OCI-M2 (cell line): ENCODE measurements around the gene MPHOSPH9.

Experiments
- DNase-seq: peaks from one replicate; lab custom pipeline; 2025; ENCODE audit not compliant: unreplicated experiment; lab: John Stamatoyannopoulos, UW

Gene MPHOSPH9

DNA sequence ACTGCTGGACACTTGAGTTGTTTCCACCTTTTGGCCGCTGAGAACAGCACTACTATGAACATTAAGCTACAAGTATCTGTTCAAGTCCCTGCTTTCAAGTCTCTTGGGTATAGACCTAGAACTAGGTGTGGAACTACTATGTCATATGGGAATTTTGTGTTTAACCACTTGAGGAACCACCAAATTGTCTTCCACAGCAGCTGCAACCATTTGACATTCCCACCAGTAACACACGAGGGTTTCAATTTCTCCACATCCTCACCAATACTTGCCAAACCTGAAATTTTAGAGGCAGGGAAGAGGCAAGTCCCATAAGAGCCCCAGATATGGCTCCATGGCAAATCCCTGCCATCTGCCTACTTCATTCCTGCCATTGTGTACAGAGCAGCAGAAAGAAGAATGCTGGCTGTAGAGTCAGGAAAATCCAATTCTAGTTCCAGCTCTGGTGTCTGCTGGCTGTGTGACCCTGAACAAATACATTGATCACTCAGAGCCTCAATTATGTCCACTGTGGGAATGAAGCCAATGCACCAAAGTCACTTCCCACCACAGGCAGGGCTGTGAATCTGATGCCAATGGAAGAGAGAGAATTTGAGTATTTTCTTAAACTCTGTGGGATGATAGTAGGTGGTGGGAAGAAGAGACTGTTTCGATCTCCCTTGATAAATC lies 99.9 kb downstream of the MPHOSPH9 start:
- DNase-seq, result no peak

DNA sequence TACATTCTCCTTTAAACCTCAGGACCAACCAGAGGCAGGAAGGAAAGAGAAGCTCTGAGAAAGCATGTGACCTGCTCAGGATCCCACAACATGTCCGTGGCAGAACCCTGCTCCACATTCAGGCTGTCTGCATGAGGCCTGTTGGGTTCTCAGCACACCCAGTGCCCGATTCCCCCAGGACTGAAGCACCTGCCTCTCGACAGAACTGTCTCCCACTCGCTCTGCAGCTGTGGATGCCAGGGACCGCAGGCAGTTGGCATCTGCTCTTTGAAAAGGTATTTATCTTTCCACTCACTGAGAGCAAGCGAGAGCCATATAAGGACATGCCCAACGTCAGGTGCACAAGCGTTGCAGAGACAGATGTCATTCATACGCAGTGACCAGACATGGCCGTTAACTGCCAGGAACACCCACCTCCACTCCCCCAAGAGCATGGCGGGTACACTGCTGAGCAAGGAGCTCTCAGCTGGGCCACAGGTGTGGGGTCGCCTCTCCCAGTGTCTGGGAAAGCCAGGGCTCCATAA lies 101.0 kb downstream of the MPHOSPH9 start:
- no peak for DNase-seq

DNA sequence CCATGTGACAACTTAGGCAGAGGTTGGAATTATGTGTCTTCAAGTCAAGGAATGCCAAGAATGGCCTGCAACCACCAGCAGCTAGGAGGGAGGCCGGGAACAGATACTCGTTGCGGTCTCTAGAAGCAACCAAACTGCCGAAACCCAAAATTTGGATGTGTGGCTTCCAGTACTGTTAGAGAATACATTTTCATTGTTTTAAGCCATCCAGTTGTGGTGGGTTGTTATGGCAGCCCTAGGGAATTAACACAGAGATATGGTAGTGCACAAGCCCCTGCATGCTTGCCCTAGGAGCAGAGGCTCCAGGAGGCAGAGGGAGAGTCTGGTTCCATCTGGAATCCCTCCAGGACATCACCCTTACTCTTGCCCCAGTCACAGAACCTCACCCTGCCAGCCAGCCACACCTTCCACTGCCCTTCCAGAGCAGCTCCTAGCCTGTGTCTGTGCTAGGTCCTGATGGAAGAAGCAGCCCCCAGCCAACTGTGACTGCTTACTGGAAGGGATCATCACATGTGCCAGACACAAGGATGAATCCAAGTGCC lies 101.6 kb downstream of the MPHOSPH9 start:
- DNase-seq, result no peak

DNA sequence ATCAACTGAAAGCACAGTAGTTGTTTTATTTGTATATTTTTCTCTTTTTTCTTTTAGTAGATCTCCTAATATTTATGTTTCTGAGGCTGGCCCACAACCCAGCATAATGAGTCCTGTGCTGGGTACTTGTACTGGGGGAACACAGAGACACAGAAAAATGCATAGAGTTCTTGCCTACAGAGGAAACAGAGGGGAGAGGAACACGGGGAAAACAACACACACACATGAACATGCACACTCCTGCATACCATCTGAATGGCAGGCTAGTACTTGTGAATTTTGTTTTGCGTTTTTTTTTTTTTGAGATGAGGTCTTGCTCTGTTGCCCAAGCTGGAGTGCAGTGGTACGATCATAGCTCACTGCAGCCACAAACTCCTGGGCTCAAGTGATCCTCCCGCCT lies 103.3 kb downstream of the MPHOSPH9 start:
- no peak for DNase-seq

DNA sequence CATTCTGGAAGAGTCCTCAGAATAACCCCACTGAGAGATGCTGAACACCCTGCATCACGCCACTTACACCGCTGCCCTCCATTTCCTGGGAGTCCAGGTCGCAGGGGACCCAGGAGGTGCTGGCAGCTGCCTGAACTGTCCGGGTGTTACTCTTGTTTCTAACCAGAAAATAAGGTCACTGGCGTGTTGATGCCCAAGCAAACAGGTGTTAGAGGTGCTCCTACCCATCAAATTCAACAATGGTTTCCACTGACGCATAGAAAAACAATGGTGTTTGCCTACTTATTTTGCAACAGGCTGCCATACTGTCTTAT lies 105.8 kb downstream of the MPHOSPH9 start:
- no peak for DNase-seq

- DNase-seq, result no peak
These were observed 106.4 kb downstream of the MPHOSPH9 start for GRCh38 chr12:123126294-123127181.

DNA sequence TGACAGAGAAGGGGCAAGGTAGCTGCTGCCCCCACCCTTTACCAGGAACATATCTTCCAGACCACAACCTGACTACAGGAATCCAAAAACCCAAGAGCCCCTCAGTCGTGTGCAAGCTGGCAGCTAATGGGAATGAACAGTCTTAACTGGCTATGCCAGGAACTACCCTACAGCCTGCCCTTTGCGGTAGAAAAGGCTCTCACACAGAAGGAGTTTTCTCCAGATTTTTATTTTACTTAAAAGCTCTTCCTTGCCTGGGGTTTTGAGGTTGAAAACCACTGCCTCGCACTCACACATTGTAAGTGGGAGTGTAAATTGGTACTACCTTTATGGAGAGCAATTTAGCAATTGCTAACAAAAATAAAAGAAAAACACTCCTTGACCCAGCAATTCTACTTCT lies 110.3 kb downstream of the MPHOSPH9 start:
- no peak for DNase-seq

DNA sequence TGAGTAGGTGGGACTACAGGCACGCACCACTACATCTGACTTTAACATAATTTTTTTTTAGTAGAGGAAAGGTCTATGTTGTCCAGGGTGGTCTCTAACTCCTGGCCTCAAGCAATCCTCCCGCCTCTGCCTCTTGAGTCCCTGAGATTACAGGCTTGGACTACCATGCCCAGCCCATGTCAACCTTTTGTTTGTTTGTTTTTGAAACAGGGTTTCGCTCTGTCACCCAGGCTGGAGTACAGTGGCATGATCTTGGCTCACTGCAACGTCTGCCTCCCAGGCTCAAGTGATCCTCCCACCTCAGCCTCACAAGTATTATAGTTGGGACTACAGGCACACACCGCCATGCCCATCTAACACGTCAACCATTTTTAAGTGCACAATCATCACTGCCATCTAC lies 111.3 kb downstream of the MPHOSPH9 start:
- DNase-seq, result no peak

DNA sequence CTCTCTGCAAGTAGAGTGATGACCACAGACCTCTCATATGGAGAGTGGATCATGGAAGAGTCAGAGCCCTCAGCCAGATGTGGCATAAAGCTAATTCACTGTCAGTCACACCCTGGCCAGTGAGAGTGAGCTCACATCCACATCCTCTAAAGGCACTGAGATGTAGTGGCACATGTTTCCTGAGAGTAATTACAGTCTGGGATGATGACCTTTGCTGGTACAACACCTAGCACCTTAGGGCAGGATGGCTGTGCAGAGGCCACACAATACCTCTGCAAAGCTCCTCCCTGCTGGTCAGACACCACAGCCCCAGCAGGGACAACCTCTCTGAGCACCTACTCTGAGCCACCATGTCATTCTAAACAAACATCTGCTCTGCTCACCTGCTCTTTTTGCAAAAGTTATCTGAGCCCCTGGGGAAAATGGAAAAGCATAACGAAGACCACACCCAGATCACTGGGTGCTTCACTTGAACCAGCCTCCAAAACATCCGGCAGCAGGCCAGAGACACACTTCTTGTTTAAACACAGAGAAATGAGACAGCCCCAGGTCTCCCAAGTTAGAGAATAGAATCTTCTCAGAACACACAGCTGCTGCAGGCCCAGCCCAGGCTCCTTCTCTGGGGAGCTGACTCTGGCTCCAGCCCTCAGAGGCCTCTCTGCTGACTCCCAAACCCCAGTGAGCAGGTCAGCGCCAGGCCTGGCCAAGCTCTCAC lies 112.3 kb downstream of the MPHOSPH9 start:
- DNase-seq, result no peak

GRCh38 chr12:123119808-123120207 lies 113.1 kb downstream of the MPHOSPH9 start:
- no peak for DNase-seq

DNA sequence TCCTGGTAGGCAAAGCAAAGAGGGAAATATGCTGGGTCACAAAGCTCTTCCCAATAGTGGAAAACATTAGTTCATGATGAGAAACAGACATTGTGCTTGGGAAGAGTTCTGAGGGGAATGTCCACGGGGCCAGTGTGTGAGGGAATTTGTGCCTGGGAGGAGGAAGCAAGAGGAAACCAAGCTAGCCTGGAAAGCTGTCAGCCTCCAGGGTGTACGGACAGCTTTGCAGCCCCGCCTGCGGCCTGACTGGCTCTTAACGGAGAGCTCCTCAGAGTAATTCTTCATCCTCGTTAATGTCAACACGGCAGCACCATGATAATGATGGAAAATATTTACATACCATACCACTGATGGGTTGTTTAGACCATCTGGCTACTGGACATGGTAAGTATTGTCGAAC lies 114.4 kb downstream of the MPHOSPH9 start:
- no peak for DNase-seq

DNA sequence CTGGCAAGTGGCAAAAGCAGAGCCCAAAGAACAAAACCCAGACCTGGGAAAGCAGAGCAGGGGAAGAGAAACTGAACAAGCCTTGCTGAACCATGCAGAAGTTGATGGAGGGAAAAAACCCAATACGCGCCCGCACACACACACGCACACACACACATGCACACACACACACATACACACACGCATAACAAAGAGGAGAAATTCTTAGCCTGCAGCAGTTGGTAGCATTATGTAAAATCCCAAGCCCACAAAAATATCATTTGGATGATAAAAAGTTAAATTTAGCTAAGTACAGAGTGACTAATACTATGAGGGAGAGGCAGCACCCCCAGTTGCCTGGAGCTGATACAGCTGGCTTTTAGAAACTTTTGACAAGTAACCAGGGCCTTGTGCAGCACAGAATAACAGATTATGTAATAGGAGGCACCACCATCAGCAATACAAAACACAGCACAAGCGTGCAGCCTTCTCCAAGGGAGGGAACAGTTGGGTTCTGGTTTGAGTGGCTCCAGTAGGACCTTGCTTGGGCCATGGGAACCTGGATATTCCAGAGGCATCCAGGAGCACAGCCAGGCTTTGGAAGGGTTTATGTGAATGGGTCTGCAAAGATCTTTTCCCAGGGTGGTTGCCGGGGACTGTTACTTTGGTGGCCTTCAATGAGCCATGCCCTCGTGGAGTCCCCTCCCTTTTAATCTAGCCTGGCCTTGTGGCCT lies 117.4 kb downstream of the MPHOSPH9 start:
- no peak for DNase-seq

GRCh38 chr12:123114304-123115083 lies 118.4 kb downstream of the MPHOSPH9 start:
- no peak for DNase-seq

DNA sequence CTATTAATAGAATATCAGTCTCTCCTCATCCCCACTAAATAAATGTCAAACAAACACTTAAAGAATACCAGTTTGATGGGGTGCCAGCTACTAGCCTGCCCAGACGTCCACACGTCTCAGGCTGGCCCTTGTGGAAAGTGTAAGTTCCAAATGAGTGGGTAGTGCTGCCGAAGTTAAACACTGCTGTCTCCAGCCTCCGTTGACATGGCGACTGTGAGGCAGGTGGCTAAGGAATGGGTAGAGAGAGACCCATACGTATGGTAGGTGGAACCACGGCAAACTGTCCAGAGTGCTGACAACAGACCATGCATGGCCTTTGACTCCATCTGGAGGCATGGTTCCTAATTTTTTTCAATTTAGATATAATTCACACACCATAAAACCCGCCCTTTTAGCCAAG lies 119.9 kb downstream of the MPHOSPH9 start:
- no peak for DNase-seq

DNA sequence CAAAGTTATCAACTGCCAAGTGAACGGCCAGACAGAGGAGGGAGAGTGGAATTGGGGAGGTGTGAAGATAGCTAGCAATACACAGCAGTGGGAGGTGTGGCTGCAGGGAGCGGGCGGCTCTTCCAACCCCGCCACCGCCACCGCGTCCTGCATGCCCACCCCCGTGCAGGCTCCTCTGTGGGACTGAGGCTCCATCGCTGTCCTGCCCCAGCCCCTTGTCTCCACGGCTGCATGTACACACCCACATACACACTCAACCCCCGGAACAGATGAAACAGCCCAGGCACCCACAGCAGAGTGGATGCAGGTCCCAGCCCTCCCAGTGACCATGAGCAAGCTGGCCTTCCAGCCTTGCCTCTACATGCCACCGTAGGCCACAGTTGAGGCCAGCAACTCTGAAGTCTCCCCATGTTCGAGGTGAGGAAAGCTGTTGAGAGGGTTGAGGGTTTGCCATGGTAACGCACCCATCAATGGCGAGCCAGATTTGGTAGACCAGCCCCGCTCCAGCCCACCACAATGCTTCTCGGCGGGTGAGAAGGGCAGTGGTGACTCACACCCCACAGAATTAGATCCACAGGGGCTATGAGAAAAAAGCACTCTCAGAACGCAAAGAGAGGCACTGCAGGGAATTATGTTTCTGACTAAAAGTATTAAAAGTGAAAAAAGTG lies 121.3 kb downstream of the MPHOSPH9 start:
- no peak for DNase-seq

DNA sequence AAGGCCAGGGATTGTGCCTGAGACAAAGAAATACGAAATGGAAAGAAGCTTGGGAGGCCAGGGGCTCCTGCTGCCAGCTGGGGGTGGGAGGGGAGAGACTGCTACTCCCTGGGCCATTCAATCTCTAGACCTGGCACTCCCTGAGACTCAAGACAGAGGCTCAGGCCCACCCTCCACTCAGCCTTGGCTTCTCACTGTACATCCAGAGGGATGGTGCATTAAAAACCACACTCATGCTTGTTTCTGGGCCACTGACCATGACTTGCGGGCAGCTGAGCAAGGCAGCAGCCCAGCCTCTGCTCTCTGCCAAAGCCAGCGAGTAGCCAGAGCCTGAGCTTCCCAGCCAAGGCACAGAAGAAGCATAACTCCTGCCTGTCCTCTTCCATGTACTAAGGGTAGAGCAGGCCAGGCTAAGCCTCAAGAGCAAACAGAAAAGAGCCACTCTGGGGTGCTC lies 123.6 kb downstream of the MPHOSPH9 start:
- no peak for DNase-seq

DNA sequence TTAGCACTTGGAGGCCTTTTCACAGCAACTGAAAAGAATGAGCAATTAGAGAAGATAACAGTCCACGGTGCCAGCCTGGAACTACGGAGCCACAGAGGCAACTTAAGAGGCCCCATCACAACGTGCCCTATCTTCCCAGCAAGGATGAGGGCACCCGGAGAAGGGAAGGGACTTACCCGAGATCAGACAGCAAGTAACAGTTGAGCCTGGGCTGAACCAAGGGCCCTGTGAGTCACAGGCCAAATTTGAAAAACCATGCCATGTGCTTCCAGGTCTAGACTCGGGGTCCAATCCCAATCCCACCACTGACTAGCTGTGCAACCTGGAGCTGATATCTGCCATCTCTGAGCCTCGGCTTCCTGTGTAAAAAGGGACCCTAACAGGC lies 124.3 kb downstream of the MPHOSPH9 start:
- DNase-seq, result no peak

- DNase-seq, result no peak
These were observed 124.8 kb downstream of the MPHOSPH9 start for GRCh38 chr12:123107926-123108681.
